Motor neuron (in vitro differentiated cells): Measurements from ENCODE around the gene TEKT3. TPM values are rescaled to one million over a fixed set of nuclear protein-coding genes. Genes with fewer than 3 reads are reported as not detected.

Experiments
- ATAC-seq, 8 experiments: fragments of 200-7000 bp; cut with Tn5 transposase; replicated peaks in 6 of 8; 2 replicates each; pipeline ENCODE4 v1.8.0; 2021; ENCODE audit warnings: mild to moderate bottlenecking in 8 of 8, moderate library complexity in 8 of 8
- H3K27ac ChIP-seq, 2 donors: fragments of 250-450 bp; sonication (Bioruptor Pico); 2 replicates each; pipeline ENCODE4 v1.9.0; 2021; ENCODE audit warnings: antibody characterized with exemption in 2 of 2, mild to moderate bottlenecking in 2 of 2, moderate library complexity in 1 of 2
- H3K4me1 ChIP-seq, 2 donors: fragments of 250-450 bp; sonication (Bioruptor Pico); replicated peaks in 1 of 2; 2 replicates each; pipeline ENCODE4 v1.6.1; 2021; ENCODE audit warnings: antibody characterized with exemption in 2 of 2, mild to moderate bottlenecking in 2 of 2, moderate library complexity in 1 of 2
- H3K4me3 ChIP-seq, 5 donors: fragments of 250-450 bp; sonication (Bioruptor Pico); 2 replicates each; pipeline ENCODE4 v1.9.0; 2021; ENCODE audit warnings: antibody characterized with exemption in 5 of 5, mild to moderate bottlenecking in 5 of 5, moderate library complexity in 4 of 5
- WGBS, 10 experiments: fragments of 450-650 bp; shearing (Covaris generic); methylation state at CpG; one replicate each; pipeline ENCODE4 v1.0.0; 2022; 5-methylcytosine and 5-hydroxymethylcytosine counted together
- in situ Hi-C, 9 experiments: fragments of 400-800 bp; cut with MboI; loops; one replicate each; pipeline ENCODE4 v1.15.0; 2021; ENCODE audit warnings: low sequenced_read_pairs in 9 of 9, low pct_unique_long_range_greater_than_20kb in 2 of 9; ENCODE audit not compliant: unreplicated experiment in 9 of 9
- total RNA-seq, 8 experiments: library from RNA; unstranded; fragments of 300-600 nt; gene quantifications; 2 replicates each; pipeline versions ENCODE4 v1.2.3 to v1.2.4, GENCODE V29; 2022

TEKT3 gene
- total RNA-seq, 8 experiments from 2014 or later, result 0.54 to 2.9 (median 0.90) TPM; not detected in 3

DNA sequence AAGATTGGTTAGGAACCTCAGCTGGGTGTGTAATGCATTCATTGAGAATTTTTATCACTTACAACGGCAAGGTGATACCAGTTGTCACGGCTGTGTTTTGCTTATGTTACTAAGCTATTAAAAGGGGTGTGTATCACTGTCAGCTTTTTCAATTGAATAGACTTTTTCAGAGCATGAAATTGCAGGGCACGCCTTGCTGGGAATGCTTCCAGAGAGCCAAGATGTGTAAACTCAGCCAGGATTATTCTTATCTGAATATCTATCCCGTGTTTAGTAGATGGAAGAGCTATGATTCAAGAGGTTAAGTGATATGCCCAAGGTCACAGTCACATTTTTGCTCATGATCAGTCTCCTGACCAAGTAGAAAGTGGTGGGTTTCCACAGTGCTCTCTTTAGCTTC lies 6.6 kb upstream of the TEKT3 start:
- in situ Hi-C loops, result no loop called here
- no peak overlapping the region for H3K27ac ChIP-seq
- 0 to 83% (median 55%) methylated on average over 1 to 4 of the region's 4 CpGs; no CpG with 5 or more reads in 2 of the 10 experiments for WGBS, 10 experiments
- H3K4me3 ChIP-seq, result no peak overlapping the region
- peak in 4 of 8 experiments; percentile 16 to 96 (median 96) for ATAC-seq
- no peaks in the 10 kb centered on the region for H3K4me1 ChIP-seq

DNA sequence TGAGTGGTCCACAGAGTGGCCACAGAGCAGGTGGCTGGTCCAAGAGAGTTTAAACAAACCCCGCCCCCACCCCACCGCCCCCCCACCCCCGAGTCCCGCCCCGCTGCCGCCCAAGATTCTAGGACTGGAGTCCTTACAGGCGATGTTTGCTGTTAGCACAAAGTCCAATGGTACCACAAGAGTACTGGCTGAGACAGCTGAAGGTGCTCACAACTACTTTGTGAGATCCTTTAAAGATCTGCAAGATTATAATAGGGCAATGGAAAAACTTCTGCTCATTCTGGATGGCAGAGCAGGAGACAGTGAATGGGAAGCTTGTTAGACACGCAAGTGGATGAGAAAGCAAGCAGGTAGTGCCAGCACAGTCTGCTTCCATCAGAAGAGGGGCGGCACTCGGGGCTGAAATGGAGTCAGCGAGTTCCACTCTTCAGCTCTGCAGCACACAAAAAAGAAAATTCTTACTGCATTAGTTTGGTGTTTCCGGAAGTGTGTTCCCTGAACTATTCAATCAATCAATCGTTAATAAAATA lies 4.7 kb upstream of the TEKT3 start:
- H3K4me1 ChIP-seq, result no peaks in the 10 kb centered on the region
- WGBS, 10 experiments, result 23 to 94% (median 80%) methylated on average over 1 to 6 of the region's 13 CpGs; no CpG with 5 or more reads in 1 of the 10 experiments
- H3K4me3 ChIP-seq, result no peak overlapping the region
- H3K27ac ChIP-seq, result no peak overlapping the region
- ATAC-seq, result no peak
- in situ Hi-C loops, result no loop called here

DNA sequence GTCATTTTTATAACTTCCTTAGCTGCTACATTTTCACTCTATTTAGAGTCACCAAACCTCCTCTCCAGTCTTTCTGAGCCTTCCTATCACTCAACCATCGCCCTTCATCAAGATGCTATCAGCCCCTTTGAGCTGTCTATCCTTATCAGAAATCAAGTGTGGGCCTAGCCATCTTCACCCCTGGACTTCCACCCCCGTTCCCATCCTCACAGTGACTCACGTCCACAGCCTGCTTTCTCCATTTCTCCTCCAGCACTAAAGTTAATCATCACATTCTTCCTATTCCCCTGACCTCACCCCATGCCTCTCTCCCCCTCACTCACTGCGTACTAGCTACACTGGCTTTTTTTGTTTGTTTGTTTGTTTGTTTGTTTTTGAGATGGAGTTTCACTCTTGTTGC lies 2.4 kb upstream of the TEKT3 start:
- H3K4me3 ChIP-seq, result no peak overlapping the region
- WGBS, 10 experiments, result 48 to 83% (median 69%) methylated on average over 1 to 4 of the region's 4 CpGs; no CpG with 5 or more reads in 1 of the 10 experiments
- in situ Hi-C loops, result no loop called here
- no peak overlapping the region for H3K27ac ChIP-seq
- no peak for ATAC-seq
- H3K4me1 ChIP-seq, result no peaks in the 10 kb centered on the region

DNA sequence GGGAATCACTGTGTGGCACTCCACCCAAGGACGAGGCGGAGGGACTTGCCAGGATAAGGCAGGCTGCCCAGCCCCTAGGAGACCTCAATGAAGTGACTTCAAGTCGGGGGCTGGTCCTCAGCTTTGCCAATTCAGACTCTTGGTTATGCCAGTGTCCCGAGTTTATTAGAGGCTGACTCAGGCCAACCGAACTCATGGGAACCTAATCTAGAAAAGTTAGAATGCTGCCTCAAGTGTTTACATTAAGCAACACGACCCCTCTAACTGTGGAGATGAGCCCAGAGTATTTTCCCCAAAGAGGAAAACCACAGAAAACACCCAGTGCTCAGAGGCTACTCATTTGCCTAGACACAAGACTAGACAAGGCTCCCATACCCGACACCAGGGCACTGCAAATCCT lies 1.1 kb upstream of the TEKT3 start:
- Histone ChIP-seq H3K27ac (no peak overlapping the region), H3K4me1 (no peaks in the 10 kb centered on the region), H3K4me3 (no peak overlapping the region)
- ATAC-seq, result no peak
- in situ Hi-C loops, result no loop called here
- 14 to 67% (median 62%) methylated on average over 2 to 7 of the region's 7 CpGs; no CpG with 5 or more reads in 2 of the 10 experiments for WGBS, 10 experiments

DNA sequence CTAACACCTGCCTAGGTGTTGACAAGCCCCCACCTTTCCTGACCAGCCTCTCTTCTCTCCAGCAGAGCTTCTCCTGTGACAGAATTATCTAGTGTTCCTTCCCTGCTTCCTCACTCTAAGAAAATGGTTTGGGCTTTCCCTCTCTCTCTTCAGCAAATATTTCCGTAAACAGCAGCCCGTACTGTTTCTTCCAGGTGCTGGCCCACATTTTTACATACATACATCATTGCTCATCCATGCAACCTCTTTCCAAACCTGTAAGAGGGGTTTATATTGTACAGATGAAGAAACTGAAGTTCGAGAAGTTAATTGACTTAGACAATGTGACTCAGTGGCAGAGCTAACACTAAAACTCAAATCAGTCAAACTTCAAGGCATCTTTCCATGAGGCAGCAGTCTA lies 569 bp upstream of the TEKT3 start:
- 64 to 100% (median 79%) methylated on average over 1 to 3 of the region's 3 CpGs; no CpG with 5 or more reads in 4 of the 10 experiments for WGBS, 10 experiments
- in situ Hi-C loops, result no loop called here
- Histone ChIP-seq H3K4me3 (peak overlapping the region; percentile 31 to 56 (median 50)), H3K27ac (no peak overlapping the region), H3K4me1 (no peaks in the 10 kb centered on the region)
- no peak for ATAC-seq

DNA sequence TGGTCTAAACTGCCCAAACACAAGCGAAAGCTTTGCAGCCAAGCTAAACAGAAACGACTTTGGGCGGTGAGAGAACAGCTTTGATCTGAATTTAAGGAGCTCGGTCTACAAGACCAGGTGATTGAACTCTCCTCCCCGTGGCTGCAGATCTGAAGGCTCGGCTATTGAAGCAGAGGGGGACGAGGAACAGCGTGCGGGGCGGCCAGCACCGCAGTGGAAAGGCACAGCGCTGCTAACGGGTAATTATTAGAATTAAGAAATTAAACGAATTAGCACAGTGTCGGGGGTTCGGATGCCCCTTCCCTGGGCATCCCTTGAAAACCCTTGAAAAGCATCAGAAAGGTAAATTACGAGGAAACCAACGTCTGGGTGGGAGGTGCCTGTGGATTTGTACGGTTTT lies 431 bp downstream of the TEKT3 start:
- H3K4me1 ChIP-seq, result no peaks in the 10 kb centered on the region
- H3K27ac ChIP-seq, result no peak overlapping the region
- in situ Hi-C loops, result no loop called here
- whole genome bisulfite sequencing, 10 experiments, result 1 to 56% (median 23%) methylated on average over 5 to 17 of the region's 19 CpGs; no CpG with 5 or more reads in 4 of the 10 experiments
- H3K4me3 ChIP-seq, result peak overlapping the region; percentile 31 to 56 (median 50)
- peak in 5 of 8 experiments; percentile 10 to 24 (median 15) for ATAC-seq

DNA sequence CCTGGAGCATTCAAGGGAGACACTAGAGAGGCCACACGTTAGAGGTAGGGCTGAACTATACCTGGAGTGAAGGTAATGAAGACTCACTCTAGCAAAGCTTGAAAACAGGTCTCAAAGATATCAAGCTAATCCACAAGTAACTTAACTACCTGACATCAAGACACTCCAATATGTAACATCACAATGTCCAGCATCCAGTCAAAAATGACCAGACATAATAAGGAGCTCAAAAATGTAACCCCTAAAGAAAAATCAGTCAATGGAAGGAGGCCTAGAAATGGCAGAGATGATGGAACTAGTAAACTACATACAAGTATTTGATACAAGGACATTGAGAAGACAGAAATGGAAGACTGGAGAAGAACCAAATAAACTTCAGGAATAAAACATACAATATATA lies 6.0 kb downstream of the TEKT3 start:
- H3K4me3 ChIP-seq, result no peak overlapping the region
- no peak for ATAC-seq
- no peaks in the 10 kb centered on the region for H3K4me1 ChIP-seq
- no peak overlapping the region for H3K27ac ChIP-seq
- 0 to 50% (median 13%) methylated on average over 1 of the region's 1 CpG; no CpG with 5 or more reads in 5 of the 10 experiments for WGBS, 10 experiments
- in situ Hi-C loops, result no loop called here

DNA sequence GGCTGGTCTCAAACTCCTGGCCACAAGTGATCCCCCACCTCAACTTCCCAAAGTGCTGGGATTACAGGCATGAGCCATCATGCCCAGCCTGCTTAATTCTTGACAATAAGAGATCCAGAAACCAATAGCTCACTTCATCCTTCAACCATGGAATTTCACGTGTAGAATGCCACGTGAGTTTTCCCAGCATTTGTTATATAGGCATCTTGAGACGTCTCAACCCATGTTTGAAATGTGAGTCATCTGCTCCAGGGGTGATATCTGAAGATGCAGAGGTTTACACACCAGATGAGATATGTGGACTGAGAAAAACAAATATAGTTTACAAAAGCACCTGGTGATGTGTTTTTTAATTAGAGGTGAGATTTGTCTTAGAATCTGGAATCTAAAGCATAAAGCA lies 7.1 kb downstream of the TEKT3 start:
- H3K27ac ChIP-seq, result no peak overlapping the region
- no peaks in the 10 kb centered on the region for H3K4me1 ChIP-seq
- WGBS, 10 experiments, result 50 to 100% (median 90%) methylated on average over 1 to 3 of the region's 3 CpGs; no CpG with 5 or more reads in 4 of the 10 experiments
- no peak overlapping the region for H3K4me3 ChIP-seq
- in situ Hi-C loops, result no loop called here
- ATAC-seq, result no peak

DNA sequence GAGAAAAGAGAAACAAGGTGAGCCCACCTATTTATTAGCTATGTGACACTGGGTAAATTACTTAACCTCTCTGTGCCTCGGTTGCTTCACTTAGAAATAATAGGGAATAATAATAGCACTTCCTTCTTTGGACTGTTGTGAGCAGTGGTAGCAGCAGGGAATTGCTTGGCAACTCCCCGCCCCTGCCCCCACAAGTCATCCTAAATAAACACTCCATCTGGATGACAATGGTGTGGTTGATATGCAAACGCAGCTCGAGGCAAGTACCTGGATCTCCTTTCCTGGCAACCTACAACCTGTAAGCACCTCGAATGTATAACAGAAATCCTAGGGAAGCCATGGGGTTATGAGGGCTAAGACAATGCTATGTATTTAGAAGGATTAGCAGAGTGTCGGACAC lies 9.1 kb downstream of the TEKT3 start:
- 7 to 83% (median 44%) methylated on average over 1 to 6 of the region's 6 CpGs; no CpG with 5 or more reads in 1 of the 10 experiments for WGBS, 10 experiments
- H3K27ac ChIP-seq, result no peak overlapping the region
- no peak overlapping the region for H3K4me3 ChIP-seq
- no peak for ATAC-seq
- in situ Hi-C loops, result no loop called here
- no peaks in the 10 kb centered on the region for H3K4me1 ChIP-seq

DNA sequence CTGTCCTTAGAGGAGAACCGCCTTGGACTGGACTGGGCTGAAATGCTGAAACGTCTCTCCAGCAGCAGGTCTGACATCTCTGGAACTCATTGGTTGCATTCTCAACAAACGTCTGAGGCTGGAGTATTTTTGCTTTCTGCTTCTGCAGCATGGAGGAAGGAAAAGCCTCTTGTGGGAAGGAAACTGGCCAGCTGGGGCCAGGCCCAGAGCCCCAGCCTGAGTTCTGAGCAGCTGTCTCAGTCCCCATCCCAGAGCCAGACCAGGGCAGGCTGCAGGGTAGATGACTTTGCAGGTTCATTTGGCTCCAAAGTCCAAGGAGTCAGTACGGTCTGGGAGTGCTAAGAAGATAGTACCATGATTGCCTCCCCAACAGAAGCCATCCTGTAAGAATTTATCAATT lies 18.3 kb downstream of the TEKT3 start:
- in situ Hi-C loops, result no loop called here
- H3K4me1 ChIP-seq, result no peaks in the 10 kb centered on the region
- H3K4me3 ChIP-seq, result no peak overlapping the region
- no peak for ATAC-seq
- WGBS, 10 experiments, result 17 to 90% (median 71%) methylated on average over 1 to 4 of the region's 4 CpGs; no CpG with 5 or more reads in 3 of the 10 experiments
- H3K27ac ChIP-seq, result no peak overlapping the region

DNA sequence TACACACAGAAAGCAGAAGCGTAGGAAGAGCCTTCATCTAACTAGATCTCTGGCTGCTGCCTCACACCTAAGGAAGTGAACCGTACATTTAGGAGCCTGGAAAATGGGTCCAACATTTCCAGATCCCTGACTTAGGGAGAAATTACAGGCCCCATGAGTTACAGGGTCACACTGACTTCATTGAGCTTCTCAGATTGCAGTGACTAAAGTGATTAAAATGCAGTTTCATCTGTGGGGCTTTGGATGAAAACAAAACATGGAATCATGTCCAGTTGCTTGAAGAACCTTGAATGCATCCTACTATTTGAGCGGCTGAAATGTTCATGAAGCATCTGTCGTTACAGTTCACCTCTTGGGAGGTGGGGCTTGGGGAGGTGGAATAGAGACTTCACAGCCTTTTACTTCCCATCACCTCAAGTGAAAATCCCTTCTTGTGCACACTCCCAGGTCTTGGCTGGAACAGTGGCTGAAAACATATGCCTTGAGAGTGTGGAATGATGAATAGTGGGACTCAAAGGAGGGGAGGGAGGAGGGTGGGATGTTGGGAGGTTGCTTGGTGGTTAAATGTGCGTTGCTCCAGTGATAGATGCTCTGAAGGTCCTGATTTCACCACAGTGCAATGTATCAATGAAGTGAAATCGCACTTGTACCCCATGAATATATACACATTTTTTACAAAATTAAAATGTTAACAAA lies 19.7 kb downstream of the TEKT3 start:
- Histone ChIP-seq H3K4me3 (no peak overlapping the region), H3K27ac (no peak overlapping the region), H3K4me1 (no peaks in the 10 kb centered on the region)
- in situ Hi-C loops, result no loop called here
- peak in 4 of 8 experiments; percentile 27 to 65 (median 46) for ATAC-seq
- WGBS, 10 experiments, result 67 to 100% (median 90%) methylated on average over 1 to 5 of the region's 6 CpGs; no CpG with 5 or more reads in 1 of the 10 experiments

DNA sequence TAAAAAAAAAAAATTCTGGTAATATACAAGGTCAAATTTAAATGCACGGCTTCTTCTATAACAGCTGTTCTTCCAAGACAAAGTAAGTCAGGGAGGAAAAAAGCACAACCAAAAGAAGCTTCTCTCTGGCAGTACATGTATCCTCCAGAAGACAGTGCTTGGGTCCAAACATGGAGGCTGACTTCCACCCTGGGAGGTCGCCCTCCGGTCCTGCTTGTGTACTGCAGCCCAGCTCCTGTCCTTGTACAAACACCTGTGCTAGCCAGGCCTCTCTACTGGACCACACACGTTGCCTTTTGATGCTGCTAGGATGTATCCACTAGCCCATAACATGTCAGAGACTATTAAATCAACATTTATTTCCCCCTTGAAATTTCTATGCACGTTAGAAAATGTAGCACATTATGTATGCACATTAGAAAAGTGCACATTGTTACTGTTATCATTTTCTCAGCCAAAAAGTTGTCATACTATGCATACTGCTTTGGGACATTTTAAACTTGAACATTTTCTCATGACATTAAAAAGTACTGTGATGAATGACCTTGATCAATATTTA lies 21.9 kb downstream of the TEKT3 start:
- peak in 3 of 8 experiments; percentile 25 to 80 (median 70) for ATAC-seq
- H3K27ac ChIP-seq, result no peak overlapping the region
- H3K4me1 ChIP-seq, result no peaks in the 10 kb centered on the region
- in situ Hi-C loops, result no loop called here
- WGBS, 10 experiments, result 0 to 100% (median 65%) methylated on average over 1 to 5 of the region's 5 CpGs; no CpG with 5 or more reads in 1 of the 10 experiments
- no peak overlapping the region for H3K4me3 ChIP-seq

DNA sequence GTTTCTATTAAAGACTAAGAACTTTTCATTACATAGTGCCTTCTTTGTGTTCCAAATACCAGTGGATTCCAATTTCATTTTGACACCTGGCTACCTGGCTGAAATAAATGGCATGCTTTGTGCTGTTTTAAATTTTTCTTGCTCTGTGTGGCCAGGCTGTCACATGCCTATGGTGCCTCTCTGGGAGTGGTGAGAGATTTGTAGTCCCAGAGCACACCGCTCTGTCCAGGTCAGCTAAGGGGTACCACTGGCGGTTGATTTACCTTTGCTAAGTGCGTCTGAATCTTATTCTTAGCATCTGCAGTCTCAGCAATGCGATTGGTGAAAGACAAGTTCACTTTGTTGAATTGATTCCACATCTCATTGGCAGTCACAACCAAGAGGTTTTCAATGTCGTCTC lies 29.4 kb downstream of the TEKT3 start:
- in situ Hi-C loops, result no loop called here
- no peak overlapping the region for H3K27ac ChIP-seq
- WGBS, 10 experiments, result 51 to 100% (median 57%) methylated on average over 2 to 5 of the region's 5 CpGs; no CpG with 5 or more reads in 2 of the 10 experiments
- H3K4me3 ChIP-seq, result no peak overlapping the region
- no peaks in the 10 kb centered on the region for H3K4me1 ChIP-seq
- peak in 4 of 8 experiments; percentile 31 to 84 (median 47) for ATAC-seq
